HPDE6-E6E7 (cell line): Measurements from ENCODE around the gene AFF3.

ENCODE experiments used
- DNase-seq: peaks from one replicate; pipeline ENCODE4 v3.0.0; 2011; ENCODE audit warnings: missing footprints; ENCODE audit errors: extremely low spot score

AFF3 gene

GRCh38 chr2:99860720-99861375 lies 281.5 kb downstream of the AFF3 start:
- no peak for DNase-seq

GRCh38 chr2:99858951-99859596 lies 283.3 kb downstream of the AFF3 start:
- no peak for DNase-seq

- no peak for DNase-seq
These were observed 284.4 kb downstream of the AFF3 start for GRCh38 chr2:99857867-99858444.

- DNase-seq = no peak
These were observed 285.0 kb downstream of the AFF3 start for GRCh38 chr2:99857372-99857771.

DNA sequence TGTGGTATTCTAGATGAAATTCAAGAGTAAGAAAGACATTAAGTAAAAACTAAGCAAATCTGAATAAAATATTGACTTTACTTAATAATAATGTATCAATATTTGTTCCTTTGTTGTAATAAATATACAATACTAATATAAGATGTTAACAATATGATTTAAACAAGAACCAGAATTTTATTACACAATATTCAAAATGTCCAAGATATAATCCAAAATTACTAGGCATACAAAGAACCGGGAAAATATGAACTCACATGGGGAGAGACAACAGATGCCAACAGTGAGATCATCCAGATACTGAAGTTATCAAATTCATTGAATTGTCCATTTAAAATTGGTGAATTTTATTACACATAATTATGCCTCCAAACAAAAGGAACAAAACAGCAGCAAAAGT lies 286.3 kb downstream of the AFF3 start:
- no peak for DNase-seq

DNA sequence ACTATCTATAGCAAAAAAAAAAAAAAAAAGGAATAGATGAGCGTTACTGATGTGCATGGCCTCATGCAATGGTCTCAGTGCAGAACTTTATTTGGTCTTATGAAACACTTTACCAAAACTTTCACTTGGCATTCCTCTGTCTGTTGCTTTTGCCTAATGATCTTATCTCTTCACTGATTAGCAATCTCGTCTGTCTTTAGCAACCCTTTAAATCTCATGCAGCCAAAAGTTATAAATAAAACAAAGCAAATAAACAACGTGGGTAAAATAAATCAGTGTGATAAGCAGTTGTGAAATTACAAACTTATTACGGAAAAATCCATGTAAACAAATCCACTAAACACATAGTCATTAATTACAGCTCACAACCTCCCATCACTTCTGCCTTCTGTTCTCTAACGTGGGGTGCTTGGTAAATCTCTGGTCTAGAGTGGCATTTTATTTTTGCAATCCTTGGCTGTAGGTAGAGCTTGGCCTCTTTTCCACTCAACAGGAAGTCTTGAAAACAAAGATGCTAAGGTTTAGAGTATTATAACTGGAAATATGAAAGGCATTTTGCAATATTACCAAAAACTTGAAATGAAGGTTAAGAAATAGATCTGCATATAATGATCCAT lies 288.0 kb downstream of the AFF3 start:
- no peak for DNase-seq

DNA sequence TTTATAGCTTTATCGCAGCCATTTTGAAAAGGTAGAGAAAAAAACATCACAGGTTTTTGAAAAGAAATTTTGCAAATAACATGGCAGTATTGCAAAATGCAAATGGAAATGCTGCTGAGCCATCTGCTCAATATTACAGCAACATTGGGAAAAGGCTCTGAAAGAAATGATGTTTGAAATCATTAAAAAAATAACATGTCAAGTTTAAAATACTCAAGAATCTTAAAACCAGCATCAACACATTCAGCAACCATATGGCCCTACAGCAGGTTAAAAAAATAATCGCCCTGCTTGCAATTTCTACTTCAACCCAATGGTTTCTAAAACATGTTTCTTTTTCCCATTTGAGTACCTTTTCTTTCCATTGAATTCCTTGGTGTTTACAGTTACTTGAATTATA lies 289.4 kb downstream of the AFF3 start:
- no peak for DNase-seq

DNA sequence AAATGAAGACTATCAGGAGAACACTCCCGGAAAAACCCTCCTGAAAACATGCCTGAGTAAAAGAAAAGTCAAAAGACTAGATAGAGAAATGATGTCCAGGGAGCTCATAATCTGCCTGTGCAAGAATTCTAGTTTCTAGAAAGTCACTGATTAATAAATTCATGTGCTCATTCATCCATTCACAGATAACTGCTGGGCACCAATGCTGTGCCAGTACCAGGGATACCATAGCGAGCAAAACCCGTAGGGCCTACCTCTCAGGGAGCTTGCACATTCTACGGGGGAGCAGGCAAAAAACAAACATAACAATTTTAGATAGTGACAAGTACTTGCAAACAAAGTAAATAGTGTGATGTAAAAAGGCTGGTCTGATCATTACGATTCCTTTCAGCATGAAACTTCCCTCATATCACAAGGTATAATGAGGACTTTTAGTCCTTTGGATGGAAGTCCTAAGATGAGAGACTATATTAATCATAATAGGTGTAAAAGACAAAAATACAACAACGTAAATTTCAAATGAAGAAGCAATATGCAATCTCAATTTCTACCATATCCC lies 289.9 kb downstream of the AFF3 start:
- no peak for DNase-seq

GRCh38 chr2:99851811-99852210 lies 290.6 kb downstream of the AFF3 start:
- no peak for DNase-seq

DNA sequence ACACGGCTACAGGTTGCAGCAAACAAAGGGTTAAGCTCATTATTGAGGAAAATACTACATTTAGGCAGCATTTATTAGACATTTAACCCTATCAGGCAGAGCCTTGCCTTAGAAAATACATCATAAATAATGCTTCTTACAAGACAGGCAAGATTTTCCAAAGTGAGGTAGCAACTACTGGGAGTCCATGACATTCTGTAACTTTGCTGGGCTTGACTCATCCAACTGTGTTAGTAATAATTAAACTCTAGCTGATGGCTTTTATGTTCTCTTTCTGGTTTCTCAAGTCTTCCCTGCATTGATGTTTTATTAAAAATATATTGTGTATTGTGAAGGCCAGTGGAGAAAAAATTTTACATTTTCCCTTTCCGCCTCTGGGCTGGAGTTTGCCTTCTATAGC lies 291.3 kb downstream of the AFF3 start:
- no peak for DNase-seq

DNA sequence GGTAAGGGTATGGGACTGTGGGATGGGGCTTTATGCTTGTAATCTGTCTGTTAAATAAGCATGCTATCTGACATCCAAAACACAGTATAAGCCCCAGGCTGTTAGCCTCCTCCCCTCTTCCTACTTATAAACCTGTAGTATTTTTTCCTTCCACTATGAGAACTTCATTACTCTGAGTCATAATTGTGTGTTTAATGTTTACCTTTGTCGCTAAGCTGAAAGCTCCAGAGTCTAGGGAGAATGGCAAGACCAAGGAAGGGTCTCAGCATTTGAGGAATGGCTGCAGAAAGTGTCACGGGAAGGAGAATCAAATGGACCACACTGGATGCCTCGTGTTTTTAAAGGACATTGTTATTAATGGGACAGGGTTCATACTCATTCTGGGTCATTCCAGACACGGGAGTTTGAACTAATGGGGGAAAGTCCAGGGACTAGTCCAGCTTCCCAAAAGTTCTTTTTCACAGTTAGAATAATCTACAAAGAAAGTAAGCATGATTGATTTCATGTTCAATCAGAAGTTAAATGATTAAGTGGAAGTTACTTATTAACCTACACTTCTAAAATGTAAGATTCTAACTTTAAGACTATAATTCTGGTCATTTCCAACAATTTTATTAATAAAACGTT lies 292.2 kb downstream of the AFF3 start:
- DNase-seq = peak; percentile 32

DNA sequence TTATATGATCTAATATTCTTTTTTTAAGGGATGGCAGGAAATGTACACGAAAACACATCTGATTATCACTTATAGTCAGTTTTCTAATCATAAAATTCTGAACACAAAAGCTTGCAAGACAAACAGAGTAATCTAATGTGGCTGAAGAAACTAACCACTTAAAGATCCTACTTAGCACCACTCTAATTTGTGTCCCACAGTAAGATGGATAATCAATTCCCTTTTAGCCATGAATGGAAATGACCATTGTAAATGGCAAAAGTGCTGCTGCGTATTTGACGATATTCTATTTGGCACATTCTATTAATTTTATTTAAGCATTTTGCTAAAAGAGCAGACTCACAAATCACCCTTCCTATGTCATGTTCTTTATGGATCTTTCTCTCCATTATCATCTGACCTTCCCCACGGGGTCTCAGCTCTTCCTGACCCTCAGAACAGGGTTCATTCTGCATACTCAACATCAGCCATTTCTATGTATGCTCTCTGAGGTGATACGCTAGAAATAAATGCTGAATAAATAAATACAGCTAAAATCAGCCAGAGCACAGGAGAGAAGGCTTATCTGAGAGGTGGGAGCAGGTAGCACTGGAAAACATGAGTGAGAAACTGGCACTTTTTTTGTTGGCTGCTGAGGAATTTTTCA lies 295.8 kb downstream of the AFF3 start:
- no peak for DNase-seq

DNA sequence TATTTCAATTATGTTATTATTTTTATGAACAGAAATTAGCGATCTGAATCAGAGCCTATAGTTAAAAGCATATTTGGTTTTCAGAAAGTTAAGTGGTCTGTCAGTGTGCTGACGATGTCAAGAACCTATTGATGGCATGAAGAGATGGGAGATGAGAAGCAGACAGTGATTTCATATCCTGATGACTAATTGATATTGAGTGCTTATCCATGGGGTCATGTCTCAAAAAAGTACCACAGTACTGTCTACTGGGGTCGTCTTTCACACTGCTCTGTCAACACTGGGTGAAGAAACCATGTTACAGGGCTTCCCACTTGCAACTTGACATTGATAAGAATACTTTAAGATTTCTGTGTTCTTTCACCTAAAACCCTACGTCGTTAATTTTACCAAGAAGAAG lies 297.1 kb downstream of the AFF3 start:
- DNase-seq = no peak

- no peak for DNase-seq
These were observed 299.9 kb downstream of the AFF3 start for GRCh38 chr2:99842451-99842850.

GRCh38 chr2:99841749-99842148 lies 300.6 kb downstream of the AFF3 start:
- DNase-seq = no peak

DNA sequence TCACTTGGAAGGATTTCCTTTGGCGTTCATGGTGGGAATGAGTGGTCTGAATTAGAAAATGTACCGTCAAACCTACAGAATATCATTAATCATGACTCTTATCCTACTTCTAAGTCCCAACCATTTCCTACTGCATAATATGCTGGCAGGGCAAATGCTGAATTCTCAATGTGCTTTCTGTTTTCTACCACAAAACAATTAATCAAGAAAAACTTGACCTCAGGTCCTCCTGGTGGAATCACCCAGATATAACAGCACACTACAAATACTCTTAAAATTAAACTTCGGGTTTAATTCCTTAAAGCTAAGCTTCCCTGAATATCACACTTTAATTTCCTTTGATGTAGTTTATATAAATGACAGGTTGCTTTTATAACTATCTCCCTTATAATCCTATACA lies 301.6 kb downstream of the AFF3 start:
- DNase-seq = no peak

DNA sequence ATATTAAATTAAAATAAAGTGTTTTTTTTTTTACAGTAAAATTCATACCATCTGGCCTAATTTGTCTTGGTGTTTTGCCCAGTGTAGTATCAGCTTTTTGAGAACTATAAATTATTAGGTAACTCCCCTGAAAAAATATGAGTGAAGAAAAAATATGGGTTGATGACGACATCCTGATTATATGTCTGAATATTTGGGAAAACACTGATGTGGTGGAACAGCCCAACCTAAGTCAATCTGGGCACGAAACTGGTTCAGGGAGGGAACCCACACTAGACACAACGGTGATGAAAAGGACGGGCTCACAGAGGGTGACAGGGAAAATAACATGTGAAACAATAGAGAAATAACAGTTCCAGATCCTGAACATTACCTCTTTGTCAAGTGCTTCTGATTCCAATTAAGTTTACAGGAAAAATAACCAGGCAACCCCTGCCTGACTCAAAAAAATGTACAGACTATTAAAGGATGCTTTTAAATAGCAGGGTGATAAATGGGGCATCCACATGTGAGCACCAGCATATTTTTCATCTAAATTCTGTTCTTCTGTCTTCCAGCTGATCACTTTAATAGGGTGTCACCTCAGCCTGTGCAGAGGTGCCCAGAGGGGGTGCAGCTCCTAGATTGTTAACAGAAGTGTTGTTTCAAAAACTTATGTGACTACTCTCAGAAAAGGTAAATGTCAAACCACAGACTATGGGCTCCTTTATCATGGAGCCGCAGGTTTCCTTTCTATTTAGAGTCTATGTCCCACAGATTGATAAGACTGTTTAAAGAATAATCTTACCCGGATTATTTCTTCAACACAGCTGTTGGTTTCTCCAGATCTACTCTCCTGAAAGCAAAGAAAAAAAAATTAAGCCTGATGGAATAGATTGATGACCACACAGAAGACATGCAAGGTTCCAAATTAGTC lies 305.4 kb downstream of the AFF3 start:
- no peak for DNase-seq

DNA sequence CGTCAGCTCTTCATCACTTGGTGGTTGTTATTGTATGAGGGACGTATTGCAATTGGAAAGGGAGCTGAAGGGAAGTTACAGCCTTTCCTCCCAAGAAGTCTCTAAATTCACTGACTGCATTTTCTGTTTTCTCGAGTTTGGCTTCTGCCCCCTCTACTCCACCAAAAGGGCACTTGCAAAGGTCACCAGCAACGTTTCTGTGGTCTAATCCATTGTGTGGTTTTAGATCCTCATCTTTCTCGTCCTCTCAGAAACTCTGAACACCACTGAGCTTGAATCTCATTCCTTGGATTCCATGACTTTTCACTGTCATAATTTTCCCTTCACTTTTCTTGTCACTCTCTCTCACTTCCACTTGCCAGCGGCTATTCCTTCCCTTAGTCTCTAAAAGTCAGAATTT lies 308.0 kb downstream of the AFF3 start:
- no peak for DNase-seq

GRCh38 chr2:99833586-99834201 lies 308.7 kb downstream of the AFF3 start:
- DNase-seq = no peak

DNA sequence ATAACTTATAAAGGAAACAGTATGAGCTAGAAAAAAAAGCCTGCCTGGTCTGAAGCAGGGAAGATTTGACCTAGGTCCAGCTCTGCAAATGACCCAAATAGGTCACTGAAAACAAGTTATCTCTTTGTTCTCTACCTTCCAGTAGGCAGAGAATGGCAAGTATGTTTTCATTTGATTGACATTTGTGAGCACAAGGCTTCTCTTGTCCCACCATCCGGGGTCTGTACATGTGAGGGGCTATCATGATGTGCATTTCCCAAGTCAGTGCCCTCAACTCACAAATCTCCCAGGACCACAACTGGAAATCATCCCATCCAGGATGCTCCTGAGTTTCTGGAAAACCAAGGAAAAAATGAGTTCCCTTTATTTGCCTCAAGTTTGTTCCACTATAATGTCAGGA lies 309.5 kb downstream of the AFF3 start:
- no peak for DNase-seq
